Measurements from ENCODE around the gene BPNT1.
"Not testable (repeated sequence)": the region's sequence is repeated elsewhere in the genome, so short reads cannot be mapped to it uniquely, and the experiment has no call there.

BPNT1 gene

GRCh38 chr1:220076861-220077762 is 12.5 kb downstream of the BPNT1 start:
- DNase-seq: no peak

GRCh38 chr1:220067269-220068204 is 22.1 kb downstream of the BPNT1 start:
- DNase-seq: no peak

- no peak for DNase-seq
Measured at GRCh38 chr1:220062629-220063028, 27.0 kb downstream of the BPNT1 start.

- DNase-seq: no peak
Measured at GRCh38 chr1:220060876-220061275, 28.7 kb downstream of the BPNT1 start.

GRCh38 chr1:220056374-220056773 is 33.2 kb downstream of the BPNT1 start:
- no peak for DNase-seq

GRCh38 chr1:220046052-220046930 is 43.3 kb downstream of the BPNT1 start, which contains the start of gene EPRS1:
Gene EPRS1, minus strand, starts transcription at chr1:220046505. Its CDS starts 117 bp downstream, at chr1:220046388.
- peak; percentile 89 to 98 for DNase-seq

GRCh38 chr1:220045356-220046051 is 44.1 kb downstream of the BPNT1 start:
- DNase-seq: peak; percentile 4 to 7

GRCh38 chr1:220044678-220045355 is 44.8 kb downstream of the BPNT1 start:
- DNase-seq: no peak

GRCh38 chr1:220043646-220044045 is 45.9 kb downstream of the BPNT1 start:
- no peak for DNase-seq

- DNase-seq: no peak
Measured at GRCh38 chr1:220040028-220040596, 49.5 kb downstream of the BPNT1 start.

- no peak for DNase-seq
Measured at GRCh38 chr1:220038640-220039039, 50.9 kb downstream of the BPNT1 start.

- not testable (repeated sequence) for DNase-seq
Measured at GRCh38 chr1:220037810-220038209, 51.8 kb downstream of the BPNT1 start.

- DNase-seq: no peak
Measured at GRCh38 chr1:220032911-220033310, 56.7 kb downstream of the BPNT1 start.

- no peak for DNase-seq
Measured at GRCh38 chr1:220031287-220031686, 58.3 kb downstream of the BPNT1 start.

GRCh38 chr1:220028346-220028895 is 61.2 kb downstream of the BPNT1 start:
- DNase-seq: peak; percentile 13 to 83

- no peak for DNase-seq
Measured at GRCh38 chr1:220019071-220019470, 70.5 kb downstream of the BPNT1 start.

GRCh38 chr1:220013497-220013896 is 76.1 kb downstream of the BPNT1 start:
- no peak for DNase-seq

- no peak for DNase-seq
Measured at GRCh38 chr1:220012259-220012658, 77.3 kb downstream of the BPNT1 start.

GRCh38 chr1:220011620-220012019 is 78.0 kb downstream of the BPNT1 start:
- DNase-seq: no peak
